GM12878 (cell line): Measurements from ENCODE around the gene MYO15B. TPM values are rescaled to one million over a fixed set of nuclear protein-coding genes. Genes with fewer than 3 reads are reported as not detected.

Experiments
- CBX3 ChIP-seq: fragments of 200-600 bp; sonication (generic); IDR thresholded peaks from 2 replicates; pipeline ENCODE4 v1.6.1; 2016; ENCODE audit warnings: low read depth, borderline replicate concordance
- CUX1 ChIP-seq: IDR thresholded peaks from 2 replicates; pipeline ENCODE4 v1.6.1; 2012; ENCODE audit warnings: improper control_type of control experiment, low read depth, low read length; ENCODE audit not compliant: insufficient replicate concordance
- ETV6 ChIP-seq, 2 experiments: fragments of 450-650 bp in 1 of 2; IDR thresholded peaks in 1 of 2; conservative IDR thresholded peaks in 1 of 2; 2 replicates each; pipeline ENCODE4 v1.6.1; 2014; ENCODE audit warnings: antibody characterized with exemption in 1 of 2, borderline replicate concordance in 1 of 2, low read depth in 1 of 2, mild to moderate bottlenecking in 1 of 2, moderate library complexity in 1 of 2
- FOXK2 ChIP-seq: fragments of 450-650 bp; IDR thresholded peaks from 2 replicates; pipeline ENCODE4 v1.6.1; 2017; ENCODE audit warnings: mild to moderate bottlenecking, moderate library complexity
- HCFC1 ChIP-seq: fragments of 150-350 bp; IDR thresholded peaks from 2 replicates; pipeline ENCODE4 v1.6.1; 2014; ENCODE audit warnings: low read length
- IKZF2 ChIP-seq, 2 experiments: fragments of 450-650 bp; IDR thresholded peaks; 2 replicates each; pipeline ENCODE4 v1.6.1; 2017; ENCODE audit warnings: mild to moderate bottlenecking in 2 of 2, moderate library complexity in 2 of 2
- PAX5 ChIP-seq: IDR thresholded peaks from 2 replicates; pipeline ENCODE4 v1.6.1; 2011; ENCODE audit warnings: low read depth, low read length, borderline replicate concordance
- POLR2AphosphoS5 ChIP-seq: IDR thresholded peaks from 2 replicates; pipeline ENCODE4 v1.6.1; 2011; ENCODE audit warnings: mild to moderate bottlenecking, low read length, inconsistent platforms
- POU2F2 ChIP-seq: IDR thresholded peaks from 3 replicates; pipeline ENCODE4 v1.6.1; 2011; ENCODE audit warnings: low read depth, mild to moderate bottlenecking, low read length, borderline replicate concordance
- SIN3A ChIP-seq: IDR thresholded peaks from 2 replicates; pipeline ENCODE4 v1.6.1; 2012; ENCODE audit warnings: low read depth, low read length, improper control_type of control experiment
- SIX5 ChIP-seq: IDR thresholded peaks from 2 replicates; pipeline ENCODE4 v1.6.1; 2011; ENCODE audit warnings: mild to moderate bottlenecking, low read depth, low read length, moderate library complexity; ENCODE audit not compliant: severe bottlenecking
- ZNF207 ChIP-seq: fragments of 450-650 bp; IDR thresholded peaks from 2 replicates; pipeline ENCODE4 v1.6.1; 2014; ENCODE audit warnings: antibody characterized with exemption, mild to moderate bottlenecking, borderline replicate concordance
- ZNF622 ChIP-seq: fragments of 450-650 bp; IDR thresholded peaks from 2 replicates; pipeline ENCODE4 v1.6.1; 2017; ENCODE audit warnings: mild to moderate bottlenecking, inconsistent platforms
- ZZZ3 ChIP-seq: IDR thresholded peaks from 2 replicates; pipeline ENCODE4 v1.6.1; 2011; ENCODE audit warnings: low read depth; ENCODE audit not compliant: control insufficient read depth, insufficient read length
- polyA plus RNA-seq, 11 experiments: library from polyadenylated mRNA; depleted of rRNA in 4 of 11; unstranded in 6 of 11; stranded (reverse) in 5 of 11; fragments of >200 nt; fragmentation: Nextera tagmentation in 4 of 11; fragmentation: Illumina TruSeq in 1 of 11; extraction: Ambion mirVana in 4 of 11; extraction: Trizol in 1 of 11; gene quantifications; 1 replicate in 1 of 11; 2 replicates in 10 of 11; pipeline versions ENCODE4 v1.2.1 to v1.2.3, GENCODE V29; 2011 to 2016; ENCODE audit warnings: inconsistent platforms in 2 of 11, missing spikeins in 2 of 11, low read depth in 1 of 11
- total RNA-seq, 4 experiments: library from RNA; depleted of rRNA in 3 of 4; stranded (reverse); fragments of >200 nt in 3 of 4; fragmentation: Illumina TruSeq in 1 of 4; extraction: Trizol in 1 of 4; gene quantifications; 2 replicates each; pipeline versions ENCODE4 v1.2.1 to v1.2.3, GENCODE V29; 2013 to 2021

MYO15B gene
- total and polyA plus RNA-seq, 10 of the 15 experiments (the other 5 are each of a cell fraction or from before 2014, with no cell fraction given), result 0.67 to 15.4 (median 2.3) TPM; not detected in 1

- no peak for TF ChIP-seq CUX1
- peak; percentile 24 to 48; a peak in 2 of 4 replicates for TF ChIP-seq IKZF2 (IDR thresholded peaks at IDR 0.05)
- TF ChIP-seq FOXK2, result no peak
- no peak for TF ChIP-seq POU2F2
- peak; percentile 61; the same call in 1 of the 2 replicates for TF ChIP-seq POLR2AphosphoS5
- no peak for TF ChIP-seq ZZZ3
- TF ChIP-seq ZNF622, result no peak
- no peak for TF ChIP-seq SIN3A
- TF ChIP-seq ETV6 (conservative IDR thresholded peaks at IDR 0.05 in 1 of 2, IDR thresholded peaks at IDR 0.05 in 1 of 2; ENCODE audit: borderline replicate concordance in 1 of 2, low read depth in 1 of 2), result no peak
- TF ChIP-seq SIX5, result no peak
- no peak for TF ChIP-seq ZNF207
- no peak for TF ChIP-seq CBX3
- TF ChIP-seq HCFC1, result no peak
- TF ChIP-seq PAX5, result peak; percentile 64; the same call in 1 of the 2 replicates
These were observed 16.3 kb upstream of the MYO15B start (continued) for GRCh38 chr17:75571197-75571884.
